IPS-15b (cell line): Measurements from ENCODE around the gene SLC22A13.

Experiments used
- H3K27me3 ChIP-seq: one replicate; pipeline ENCODE4 v1.6.1; 2013; ENCODE audit warnings: low read length; ENCODE audit not compliant: control insufficient read depth, insufficient read depth
- H3K36me3 ChIP-seq: one replicate; pipeline ENCODE4 v1.6.1; 2013; ENCODE audit warnings: low read length; ENCODE audit not compliant: control insufficient read depth, insufficient read depth
- H3K4me1 ChIP-seq: one replicate; pipeline ENCODE4 v1.6.1; 2013; ENCODE audit warnings: mild to moderate bottlenecking, low read length; ENCODE audit not compliant: control insufficient read depth, insufficient read depth
- H3K4me3 ChIP-seq: one replicate; pipeline ENCODE4 v1.5.1; 2013; ENCODE audit warnings: low read depth, low read length
- H3K9ac ChIP-seq: one replicate; pipeline ENCODE4 v1.6.1; 2013; ENCODE audit warnings: low read depth, mild to moderate bottlenecking, low read length
- H3K9me3 ChIP-seq: one replicate; pipeline ENCODE4 v1.6.1; 2013; ENCODE audit warnings: mild to moderate bottlenecking, low read length; ENCODE audit not compliant: control insufficient read depth, insufficient read depth

SLC22A13 gene

GRCh38 chr3:38245930-38246329 lies 19.7 kb upstream of the SLC22A13 start:
- no peaks in the 10 kb centered on the region for H3K9me3 ChIP-seq
- H3K27me3 ChIP-seq: no peaks in the 10 kb centered on the region
- H3K4me1 ChIP-seq: no peaks in the 10 kb centered on the region
- no peak overlapping the region for H3K4me3 ChIP-seq
- H3K36me3 ChIP-seq: peaks cover 4% of the 10 kb centered on the region
- H3K9ac ChIP-seq: no peak overlapping the region

GRCh38 chr3:38247366-38248035 lies 18.1 kb upstream of the SLC22A13 start:
- H3K9ac ChIP-seq: no peak overlapping the region
- peaks cover 11% of the 10 kb centered on the region for H3K36me3 ChIP-seq
- H3K4me1 ChIP-seq: no peaks in the 10 kb centered on the region
- no peaks in the 10 kb centered on the region for H3K9me3 ChIP-seq
- H3K27me3 ChIP-seq: no peaks in the 10 kb centered on the region
- no peak overlapping the region for H3K4me3 ChIP-seq

DNA sequence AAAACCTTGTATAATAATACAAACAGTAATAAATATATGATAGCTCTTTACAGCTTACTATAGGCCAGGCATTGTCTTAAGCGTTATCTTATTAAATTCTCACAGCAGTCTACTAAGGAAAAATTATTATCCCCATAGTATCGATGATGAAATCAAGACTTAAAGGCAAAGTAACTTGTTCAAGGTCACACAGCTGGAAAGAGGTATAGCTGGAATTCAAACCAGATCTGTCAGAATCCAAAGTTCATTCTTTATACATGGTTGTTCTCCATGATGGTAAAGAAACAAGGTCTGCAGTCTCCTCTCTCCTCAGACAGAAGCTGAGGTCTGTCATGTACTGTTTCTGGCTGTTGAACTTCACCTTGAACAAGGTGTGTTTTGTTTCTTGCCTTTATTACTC lies 15.4 kb upstream of the SLC22A13 start:
- Histone ChIP-seq H3K4me1 (no peaks in the 10 kb centered on the region), H3K9me3 (no peaks in the 10 kb centered on the region), H3K27me3 (no peaks in the 10 kb centered on the region), H3K9ac (no peak overlapping the region), H3K4me3 (no peak overlapping the region), H3K36me3 (peaks cover 22% of the 10 kb centered on the region)

GRCh38 chr3:38251197-38251596 lies 14.4 kb upstream of the SLC22A13 start:
- H3K4me1 ChIP-seq: no peaks in the 10 kb centered on the region
- no peaks in the 10 kb centered on the region for H3K9me3 ChIP-seq
- no peaks in the 10 kb centered on the region for H3K27me3 ChIP-seq
- H3K36me3 ChIP-seq: peaks cover 18% of the 10 kb centered on the region
- H3K9ac ChIP-seq: no peak overlapping the region
- H3K4me3 ChIP-seq: no peak overlapping the region

- Histone ChIP-seq H3K27me3 (no peaks in the 10 kb centered on the region), H3K4me1 (no peaks in the 10 kb centered on the region), H3K36me3 (peaks cover 17% of the 10 kb centered on the region), H3K9ac (no peak overlapping the region), H3K9me3 (no peaks in the 10 kb centered on the region), H3K4me3 (no peak overlapping the region)
Measured at GRCh38 chr3:38253704-38254103, 11.9 kb upstream of the SLC22A13 start.

DNA sequence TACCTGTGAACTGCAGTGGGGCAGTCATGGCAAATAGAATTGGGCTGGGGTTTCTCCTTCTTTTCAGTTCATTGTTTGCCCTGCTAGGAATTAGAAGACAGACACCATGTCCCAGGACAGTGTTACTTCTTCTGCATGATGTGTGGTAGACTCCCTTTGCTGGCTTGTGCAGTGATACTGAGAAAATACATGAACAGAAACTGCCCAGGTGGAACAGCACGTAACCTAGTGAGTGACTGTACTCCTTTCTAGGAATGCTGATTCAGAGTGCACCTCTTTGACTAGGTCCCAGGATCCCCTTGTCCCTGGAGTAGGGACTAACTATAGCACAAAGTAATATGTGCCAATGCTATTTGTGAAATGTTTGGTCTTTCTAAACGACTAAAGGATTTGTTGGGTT lies 10.7 kb upstream of the SLC22A13 start:
- H3K9ac ChIP-seq: no peak overlapping the region
- no peaks in the 10 kb centered on the region for H3K9me3 ChIP-seq
- H3K27me3 ChIP-seq: no peaks in the 10 kb centered on the region
- peaks cover 17% of the 10 kb centered on the region for H3K36me3 ChIP-seq
- no peaks in the 10 kb centered on the region for H3K4me1 ChIP-seq
- H3K4me3 ChIP-seq: no peak overlapping the region

DNA sequence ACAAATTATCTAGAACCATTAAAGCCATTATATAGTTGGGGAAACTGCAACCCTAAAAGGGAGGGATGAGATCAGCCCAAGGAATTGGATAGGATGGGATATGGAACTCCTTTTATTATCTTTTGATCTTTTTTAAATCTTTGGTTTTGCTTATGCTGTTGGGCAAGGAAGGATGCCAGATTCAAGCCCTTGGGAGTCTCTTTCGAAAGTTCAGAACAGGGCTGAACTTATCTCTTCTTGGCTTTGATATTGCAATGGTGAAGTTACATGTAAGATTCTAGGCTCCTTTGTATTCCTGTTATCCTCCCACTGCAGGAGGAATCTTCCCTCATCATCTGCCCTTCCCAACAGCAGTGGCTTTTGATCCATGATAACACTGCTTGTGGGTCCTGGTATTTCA lies 10.0 kb upstream of the SLC22A13 start:
- no peaks in the 10 kb centered on the region for H3K4me1 ChIP-seq
- no peaks in the 10 kb centered on the region for H3K27me3 ChIP-seq
- no peaks in the 10 kb centered on the region for H3K9me3 ChIP-seq
- H3K9ac ChIP-seq: no peak overlapping the region
- peaks cover 17% of the 10 kb centered on the region for H3K36me3 ChIP-seq
- H3K4me3 ChIP-seq: no peak overlapping the region

GRCh38 chr3:38257583-38257982 lies 8.0 kb upstream of the SLC22A13 start:
- H3K4me3 ChIP-seq: no peak overlapping the region
- no peaks in the 10 kb centered on the region for H3K4me1 ChIP-seq
- peaks cover 10% of the 10 kb centered on the region for H3K36me3 ChIP-seq
- no peak overlapping the region for H3K9ac ChIP-seq
- no peaks in the 10 kb centered on the region for H3K27me3 ChIP-seq
- H3K9me3 ChIP-seq: no peaks in the 10 kb centered on the region

DNA sequence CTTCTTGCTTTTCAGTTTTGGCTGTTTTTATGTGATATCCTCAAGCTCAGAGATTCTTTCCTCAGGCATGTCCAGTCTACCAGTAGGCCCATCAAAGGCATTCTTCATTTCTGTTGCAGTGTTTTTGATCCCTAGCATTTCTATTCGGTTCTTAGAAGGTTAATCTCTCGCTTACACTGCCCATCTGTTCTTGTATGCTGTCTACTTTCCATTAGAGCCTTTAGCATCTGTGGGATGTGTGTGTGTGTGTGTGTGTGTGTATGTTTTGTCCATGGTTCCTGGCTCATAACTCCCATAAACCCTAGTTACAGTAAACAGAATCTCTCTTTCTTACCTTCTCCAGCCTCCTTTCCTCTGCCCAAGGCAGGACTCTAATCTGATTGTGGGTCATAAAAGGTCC lies 5.1 kb upstream of the SLC22A13 start:
- Histone ChIP-seq H3K36me3 (no peaks in the 10 kb centered on the region), H3K4me3 (no peak overlapping the region), H3K9ac (no peak overlapping the region), H3K9me3 (no peaks in the 10 kb centered on the region), H3K27me3 (no peaks in the 10 kb centered on the region), H3K4me1 (no peaks in the 10 kb centered on the region)

GRCh38 chr3:38264353-38264771 lies 1.2 kb upstream of the SLC22A13 start:
- H3K27me3 ChIP-seq: no peaks in the 10 kb centered on the region
- no peaks in the 10 kb centered on the region for H3K4me1 ChIP-seq
- H3K36me3 ChIP-seq: no peaks in the 10 kb centered on the region
- H3K4me3 ChIP-seq: no peak overlapping the region
- no peaks in the 10 kb centered on the region for H3K9me3 ChIP-seq
- H3K9ac ChIP-seq: no peak overlapping the region

DNA sequence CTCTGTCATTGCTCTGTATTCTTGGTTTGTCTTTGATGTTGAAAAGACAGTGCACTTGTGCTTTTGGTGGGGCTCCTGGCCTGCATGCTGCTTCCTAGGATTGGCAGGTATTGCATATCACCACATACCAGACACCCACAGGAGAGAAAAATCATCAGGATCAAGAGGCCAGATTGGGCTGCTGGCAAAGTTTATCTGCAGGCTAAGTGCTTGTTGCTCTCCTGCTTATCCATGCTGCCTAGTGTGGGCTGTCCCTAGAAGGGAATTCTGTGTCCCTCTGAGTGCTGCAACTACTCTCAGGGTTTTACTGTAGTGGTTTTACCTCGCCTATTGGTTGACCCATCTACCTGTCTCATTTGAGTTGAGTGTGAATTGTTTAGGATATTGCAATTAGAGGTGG lies 833 bp upstream of the SLC22A13 start:
- no peaks in the 10 kb centered on the region for H3K9me3 ChIP-seq
- H3K4me1 ChIP-seq: no peaks in the 10 kb centered on the region
- no peak overlapping the region for H3K9ac ChIP-seq
- no peaks in the 10 kb centered on the region for H3K27me3 ChIP-seq
- no peaks in the 10 kb centered on the region for H3K36me3 ChIP-seq
- no peak overlapping the region for H3K4me3 ChIP-seq

DNA sequence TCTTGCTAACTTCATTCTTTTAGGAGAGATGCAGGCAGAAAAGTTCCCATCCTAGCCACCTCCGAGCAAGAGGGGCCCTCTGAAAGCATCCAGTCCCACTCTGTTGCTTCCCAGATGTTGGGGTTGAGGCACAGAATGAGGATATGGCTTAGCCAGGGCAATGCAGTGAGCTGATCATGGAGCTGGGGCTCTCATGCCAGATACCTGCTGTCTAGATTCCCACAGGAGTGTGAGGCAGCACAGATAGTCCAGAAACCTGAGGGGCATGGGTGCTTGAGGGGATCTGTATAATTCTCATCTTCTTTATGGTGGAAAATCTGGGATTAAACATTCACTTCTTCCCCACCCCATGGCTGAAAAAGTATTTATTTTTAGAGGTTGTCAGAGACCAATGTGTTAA lies 1.2 kb downstream of the SLC22A13 start:
- Histone ChIP-seq H3K9me3 (no peaks in the 10 kb centered on the region), H3K9ac (no peak overlapping the region), H3K27me3 (no peaks in the 10 kb centered on the region), H3K4me1 (no peaks in the 10 kb centered on the region), H3K36me3 (no peaks in the 10 kb centered on the region), H3K4me3 (no peak overlapping the region)
